GM19351 (cell line): ENCODE results near the gene PROS1.
"Not testable (repeated sequence)": the region's sequence is repeated elsewhere in the genome, so short reads cannot be mapped to it uniquely, and the experiment has no call there.

Experiments
- ATAC-seq: cut with Tn5 transposase; IDR thresholded peaks from one replicate; pipeline ENCODE4 v1.9.1; 2021; ENCODE audit warnings: mild to moderate bottlenecking, moderate library complexity; ENCODE audit not compliant: unreplicated experiment

The PROS1 gene

GRCh38 chr3:93878250-93879017 is 95.3 kb downstream of the PROS1 start:
- ATAC-seq = not testable (repeated sequence)

GRCh38 chr3:93877427-93877826 is 96.3 kb downstream of the PROS1 start:
- not testable (repeated sequence) for ATAC-seq

- ATAC-seq = not testable (repeated sequence)
Observed at GRCh38 chr3:93873412-93873811, 100.3 kb downstream of the PROS1 start.

- no peak for ATAC-seq
Observed at GRCh38 chr3:93867425-93867824, 106.3 kb downstream of the PROS1 start.

- ATAC-seq = no peak
Observed at GRCh38 chr3:93861017-93861416, 112.7 kb downstream of the PROS1 start.

- ATAC-seq = no peak
Observed at GRCh38 chr3:93855401-93855800, 118.3 kb downstream of the PROS1 start.

GRCh38 chr3:93852228-93852627 is 121.5 kb downstream of the PROS1 start:
- ATAC-seq = not testable (repeated sequence)

- ATAC-seq = no peak
Observed at GRCh38 chr3:93843981-93844380, 129.7 kb downstream of the PROS1 start.

GRCh38 chr3:93839193-93839592 is 134.5 kb downstream of the PROS1 start:
- ATAC-seq = not testable (repeated sequence)
